Liver (tissue), 9 donors: Measurements from ENCODE around the gene MLLT6. TPM values are rescaled to one million over a fixed set of nuclear protein-coding genes. Genes with fewer than 3 reads are reported as not detected.

ENCODE experiments used
- DNase-seq: peaks from one replicate; pipeline ENCODE4 v3.0.0-alpha.2; 2017; ENCODE audit warnings: low spot score
- H3K27ac ChIP-seq, 2 donors: one replicate each; pipeline ENCODE4 v1.7.0; 2013; ENCODE audit warnings: inconsistent platforms in 2 of 2, low read length in 2 of 2, control low read depth in 1 of 2, low read depth in 1 of 2, mild to moderate bottlenecking in 1 of 2
- H3K27me3 ChIP-seq, 4 donors: one replicate each; pipeline versions ENCODE4 v1.6.1 to v1.7.0; 2013; ENCODE audit warnings: low read length in 3 of 4, inconsistent platforms in 1 of 4, mild to moderate bottlenecking in 1 of 4, moderate library complexity in 1 of 4; ENCODE audit not compliant: control insufficient read depth in 4 of 4, insufficient read depth in 4 of 4
- H3K36me3 ChIP-seq, 4 donors: one replicate each; pipeline versions ENCODE4 v1.6.1 to v1.7.0; 2013; ENCODE audit warnings: low read length in 3 of 4, mild to moderate bottlenecking in 3 of 4, low read depth in 1 of 4, moderate library complexity in 1 of 4; ENCODE audit not compliant: control insufficient read depth in 4 of 4, insufficient read depth in 3 of 4
- H3K4me1 ChIP-seq, 4 donors: one replicate each; pipeline versions ENCODE4 v1.6.1 to v1.7.0; 2013; ENCODE audit warnings: low read length in 3 of 4, mild to moderate bottlenecking in 3 of 4, moderate library complexity in 1 of 4; ENCODE audit not compliant: control insufficient read depth in 4 of 4, insufficient read depth in 4 of 4
- H3K4me3 ChIP-seq, 3 donors: one replicate each; pipeline versions ENCODE4 v1.6.1 to v1.7.0; 2013; ENCODE audit warnings: low read length in 3 of 3, control low read depth in 1 of 3, low read depth in 1 of 3, mild to moderate bottlenecking in 1 of 3
- H3K9ac ChIP-seq, 2 donors: one replicate each; pipeline ENCODE4 v1.7.0; 2013; ENCODE audit warnings: low read length in 2 of 2, mild to moderate bottlenecking in 2 of 2, moderate library complexity in 2 of 2, control low read depth in 1 of 2, low read depth in 1 of 2
- H3K9me3 ChIP-seq, 4 donors: one replicate each; pipeline versions ENCODE4 v1.6.1 to v1.7.0; 2013; ENCODE audit warnings: low read length in 3 of 4; ENCODE audit not compliant: control insufficient read depth in 4 of 4
- EGR1 ChIP-seq, 2 donors: IDR thresholded peaks; 2 replicates each; pipeline ENCODE4 v1.6.1; 2016 to 2018; ENCODE audit warnings: antibody characterized with exemption in 2 of 2, low read depth in 2 of 2
- FOXA1 ChIP-seq: IDR thresholded peaks from 2 replicates; pipeline ENCODE4 v1.6.1; 2016; ENCODE audit warnings: antibody characterized with exemption
- FOXA2 ChIP-seq: IDR thresholded peaks from 2 replicates; pipeline ENCODE4 v1.6.1; 2016; ENCODE audit warnings: antibody characterized with exemption
- GABPA ChIP-seq, 2 donors: IDR thresholded peaks in 1 of 2; conservative IDR thresholded peaks in 1 of 2; 2 replicates each; pipeline ENCODE4 v1.6.1; 2016; ENCODE audit warnings: antibody characterized with exemption in 2 of 2, mild to moderate bottlenecking in 1 of 2, moderate library complexity in 1 of 2
- HNF4A ChIP-seq, 2 donors: conservative IDR thresholded peaks; 2 replicates each; pipeline ENCODE4 v1.6.1; 2016; ENCODE audit warnings: antibody characterized with exemption in 2 of 2, mild to moderate bottlenecking in 2 of 2
- HNF4G ChIP-seq: IDR thresholded peaks from 2 replicates; pipeline ENCODE4 v1.6.1; 2016; ENCODE audit warnings: antibody characterized with exemption
- JUND ChIP-seq, 2 donors: IDR thresholded peaks; 2 replicates each; pipeline ENCODE4 v1.6.1; 2016; ENCODE audit warnings: antibody characterized with exemption in 2 of 2
- MAX ChIP-seq: IDR thresholded peaks from 2 replicates; pipeline ENCODE4 v1.6.1; 2016; ENCODE audit warnings: antibody characterized with exemption
- NR2F2 ChIP-seq: IDR thresholded peaks from 2 replicates; pipeline ENCODE4 v1.6.1; 2016; ENCODE audit warnings: antibody characterized with exemption
- RAD21 ChIP-seq, 2 donors: IDR thresholded peaks; 2 replicates each; pipeline ENCODE4 v1.6.1; 2016; ENCODE audit warnings: antibody characterized with exemption in 2 of 2, mild to moderate bottlenecking in 2 of 2
- RXRA ChIP-seq, 2 donors: IDR thresholded peaks; 2 replicates each; pipeline ENCODE4 v1.6.1; 2017 to 2018; ENCODE audit warnings: antibody characterized with exemption in 2 of 2, mild to moderate bottlenecking in 1 of 2
- SP1 ChIP-seq: IDR thresholded peaks from 2 replicates; pipeline ENCODE4 v1.6.1; 2018; ENCODE audit warnings: antibody characterized with exemption, mild to moderate bottlenecking
- TAF1 ChIP-seq: conservative IDR thresholded peaks from 2 replicates; pipeline ENCODE4 v1.6.1; 2016; ENCODE audit warnings: antibody characterized with exemption, mild to moderate bottlenecking
- YY1 ChIP-seq: IDR thresholded peaks from 2 replicates; pipeline ENCODE4 v1.6.1; 2016; ENCODE audit warnings: antibody characterized with exemption, mild to moderate bottlenecking
- ZBTB33 ChIP-seq: IDR thresholded peaks from 2 replicates; pipeline ENCODE4 v1.6.1; 2016; ENCODE audit warnings: antibody characterized with exemption
- WGBS: extraction: QIAGEN DNeasy Blood & Tissue Kit; methylation state at CpG from one replicate; pipeline ENCODE4 v1.1.7; 2013; 5-methylcytosine and 5-hydroxymethylcytosine counted together
- polyA plus RNA-seq, 2 donors: library from polyadenylated mRNA; stranded (reverse) in 1 of 2; unstranded in 1 of 2; fragments of 200-250 nt in 1 of 2; fragments of >200 nt in 1 of 2; fragmentation: Nextera tagmentation in 1 of 2; extraction: Ambion mirVana in 1 of 2; gene quantifications; one replicate each; pipeline versions ENCODE4 v1.2.1 to v1.2.3, GENCODE V29; 2013 to 2015
- total RNA-seq, 2 donors: library from RNA; depleted of rRNA; stranded (reverse); fragments of >200 nt; gene quantifications; one replicate each; pipeline ENCODE4 v1.2.3, GENCODE V29; 2014
- TF ChIP-seq, protein P1 (sequence below): IDR thresholded peaks from 2 replicates; pipeline ENCODE4 v1.6.1; 2016; ENCODE audit warnings: antibody characterized with exemption
- TF ChIP-seq, protein P2 (sequence below): IDR thresholded peaks from 2 replicates; pipeline ENCODE4 v1.6.1; 2016; ENCODE audit warnings: antibody characterized with exemption, mild to moderate bottlenecking
- TF ChIP-seq, protein P3 (sequence below): fragments of 150-350 bp; IDR thresholded peaks from 2 replicates; pipeline ENCODE4 v1.5.1; 2017; ENCODE audit warnings: improper control_type of control experiment, low read depth, low read length; ENCODE audit not compliant: missing input control
- donor health status: healthy.
- donor health status: healthy.
- donor health status: healthy.
- donor health status: healthy.
- donor health status: healthy.

The MLLT6 gene
- total and polyA plus RNA-seq, 4 donors = 3.3 to 22.8 (median 8.1) TPM

- TF ChIP-seq, protein P1, sequence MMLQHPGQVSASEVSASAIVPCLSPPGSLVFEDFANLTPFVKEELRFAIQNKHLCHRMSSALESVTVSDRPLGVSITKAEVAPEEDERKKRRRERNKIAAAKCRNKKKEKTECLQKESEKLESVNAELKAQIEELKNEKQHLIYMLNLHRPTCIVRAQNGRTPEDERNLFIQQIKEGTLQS = no peak
- TF ChIP-seq HNF4A (conservative IDR thresholded peaks at IDR 0.05) = peak; percentile 16 to 17
- TF ChIP-seq MAX = no peak
Observed at GRCh38 chr17:38663125-38663751, 41.8 kb upstream of the MLLT6 start (continued).

- Histone ChIP-seq H3K4me3 (no peak overlapping the region), H3K9ac (no peak overlapping the region), H3K9me3 (no peaks in the 10 kb centered on the region), H3K4me1 (no peaks in the 10 kb centered on the region), H3K36me3 (no peaks in the 10 kb centered on the region), H3K27me3 (peaks cover 0 to 1% (median 0%) of the 10 kb centered on the region in 4 donors), H3K27ac (no peak overlapping the region)
- TF ChIP-seq YY1 (no peak), RAD21 (IDR thresholded peaks at IDR 0.05) (no peak), JUND (IDR thresholded peaks at IDR 0.05) (no peak)
- no peak for DNase-seq
- 90% methylated on average over 9 of the region's 9 CpGs for WGBS
Observed at GRCh38 chr17:38663964-38664644, 41.0 kb upstream of the MLLT6 start.

GRCh38 chr17:38667099-38667786 lies 37.8 kb upstream of the MLLT6 start:
- Histone ChIP-seq H3K4me1 (no peaks in the 10 kb centered on the region), H3K27ac (no peak overlapping the region), H3K36me3 (no peaks in the 10 kb centered on the region), H3K4me3 (no peak overlapping the region), H3K27me3 (peaks cover 0 to 5% (median 0%) of the 10 kb centered on the region in 4 donors), H3K9ac (no peak overlapping the region), H3K9me3 (no peaks in the 10 kb centered on the region)
- WGBS = 33% methylated on average over 7 of the region's 7 CpGs
- DNase-seq = peak; percentile 57
- TF ChIP-seq TAF1 = no peak
- TF ChIP-seq, protein P2, sequence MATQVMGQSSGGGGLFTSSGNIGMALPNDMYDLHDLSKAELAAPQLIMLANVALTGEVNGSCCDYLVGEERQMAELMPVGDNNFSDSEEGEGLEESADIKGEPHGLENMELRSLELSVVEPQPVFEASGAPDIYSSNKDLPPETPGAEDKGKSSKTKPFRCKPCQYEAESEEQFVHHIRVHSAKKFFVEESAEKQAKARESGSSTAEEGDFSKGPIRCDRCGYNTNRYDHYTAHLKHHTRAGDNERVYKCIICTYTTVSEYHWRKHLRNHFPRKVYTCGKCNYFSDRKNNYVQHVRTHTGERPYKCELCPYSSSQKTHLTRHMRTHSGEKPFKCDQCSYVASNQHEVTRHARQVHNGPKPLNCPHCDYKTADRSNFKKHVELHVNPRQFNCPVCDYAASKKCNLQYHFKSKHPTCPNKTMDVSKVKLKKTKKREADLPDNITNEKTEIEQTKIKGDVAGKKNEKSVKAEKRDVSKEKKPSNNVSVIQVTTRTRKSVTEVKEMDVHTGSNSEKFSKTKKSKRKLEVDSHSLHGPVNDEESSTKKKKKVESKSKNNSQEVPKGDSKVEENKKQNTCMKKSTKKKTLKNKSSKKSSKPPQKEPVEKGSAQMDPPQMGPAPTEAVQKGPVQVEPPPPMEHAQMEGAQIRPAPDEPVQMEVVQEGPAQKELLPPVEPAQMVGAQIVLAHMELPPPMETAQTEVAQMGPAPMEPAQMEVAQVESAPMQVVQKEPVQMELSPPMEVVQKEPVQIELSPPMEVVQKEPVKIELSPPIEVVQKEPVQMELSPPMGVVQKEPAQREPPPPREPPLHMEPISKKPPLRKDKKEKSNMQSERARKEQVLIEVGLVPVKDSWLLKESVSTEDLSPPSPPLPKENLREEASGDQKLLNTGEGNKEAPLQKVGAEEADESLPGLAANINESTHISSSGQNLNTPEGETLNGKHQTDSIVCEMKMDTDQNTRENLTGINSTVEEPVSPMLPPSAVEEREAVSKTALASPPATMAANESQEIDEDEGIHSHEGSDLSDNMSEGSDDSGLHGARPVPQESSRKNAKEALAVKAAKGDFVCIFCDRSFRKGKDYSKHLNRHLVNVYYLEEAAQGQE = no peak
- TF ChIP-seq JUND (IDR thresholded peaks at IDR 0.05) = no peak
- TF ChIP-seq MAX = no peak
- peak in 1 of 2 donors; percentile 13 for TF ChIP-seq RXRA (IDR thresholded peaks at IDR 0.05)
- TF ChIP-seq SP1 = no peak
- TF ChIP-seq RAD21 (IDR thresholded peaks at IDR 0.05) = peak; percentile 100
- peak; percentile 11 for TF ChIP-seq NR2F2
- TF ChIP-seq HNF4G = peak; percentile 35
- TF ChIP-seq, protein P1 = no peak
- no peak for TF ChIP-seq GABPA (IDR thresholded peaks at IDR 0.05 in 1 of 2, conservative IDR thresholded peaks at IDR 0.05 in 1 of 2)
- peak; percentile 60 for TF ChIP-seq FOXA1
- no peak for TF ChIP-seq ZBTB33
- TF ChIP-seq, protein P3, sequence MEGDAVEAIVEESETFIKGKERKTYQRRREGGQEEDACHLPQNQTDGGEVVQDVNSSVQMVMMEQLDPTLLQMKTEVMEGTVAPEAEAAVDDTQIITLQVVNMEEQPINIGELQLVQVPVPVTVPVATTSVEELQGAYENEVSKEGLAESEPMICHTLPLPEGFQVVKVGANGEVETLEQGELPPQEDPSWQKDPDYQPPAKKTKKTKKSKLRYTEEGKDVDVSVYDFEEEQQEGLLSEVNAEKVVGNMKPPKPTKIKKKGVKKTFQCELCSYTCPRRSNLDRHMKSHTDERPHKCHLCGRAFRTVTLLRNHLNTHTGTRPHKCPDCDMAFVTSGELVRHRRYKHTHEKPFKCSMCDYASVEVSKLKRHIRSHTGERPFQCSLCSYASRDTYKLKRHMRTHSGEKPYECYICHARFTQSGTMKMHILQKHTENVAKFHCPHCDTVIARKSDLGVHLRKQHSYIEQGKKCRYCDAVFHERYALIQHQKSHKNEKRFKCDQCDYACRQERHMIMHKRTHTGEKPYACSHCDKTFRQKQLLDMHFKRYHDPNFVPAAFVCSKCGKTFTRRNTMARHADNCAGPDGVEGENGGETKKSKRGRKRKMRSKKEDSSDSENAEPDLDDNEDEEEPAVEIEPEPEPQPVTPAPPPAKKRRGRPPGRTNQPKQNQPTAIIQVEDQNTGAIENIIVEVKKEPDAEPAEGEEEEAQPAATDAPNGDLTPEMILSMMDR = peak; percentile 100
- no peak for TF ChIP-seq EGR1 (IDR thresholded peaks at IDR 0.05; ENCODE audit: low read depth in 2 of 2)
- no peak for TF ChIP-seq FOXA2
- peak; percentile 45 to 58 for TF ChIP-seq HNF4A (conservative IDR thresholded peaks at IDR 0.05)
- no peak for TF ChIP-seq YY1
